Neuronal stem cell (in vitro differentiated cells): ENCODE results near the gene PIM2.

Source experiments
- DNase-seq: peaks from one replicate; pipeline ENCODE4 v3.0.0-alpha.2; 2013; ENCODE audit warnings: low spot score
- H2AFZ ChIP-seq: one replicate; pipeline ENCODE4 v1.6.1; 2013; ENCODE audit warnings: mild to moderate bottlenecking, low read length, inconsistent platforms
- H2AK5ac ChIP-seq: 2 replicates; pipeline ENCODE4 v1.6.1; 2013; ENCODE audit warnings: low read depth, mild to moderate bottlenecking, inconsistent platforms, low read length, moderate library complexity, mixed read lengths
- H2BK120ac ChIP-seq: 2 replicates; pipeline ENCODE4 v1.6.1; 2013; ENCODE audit warnings: low read depth, mild to moderate bottlenecking, inconsistent platforms, low read length, moderate library complexity, mixed read lengths
- H2BK12ac ChIP-seq: one replicate; pipeline ENCODE4 v1.6.1; 2013; ENCODE audit warnings: low read length, inconsistent platforms
- H2BK15ac ChIP-seq: 2 replicates; pipeline ENCODE4 v1.6.1; 2013; ENCODE audit warnings: mild to moderate bottlenecking, low read length, inconsistent platforms, mixed read lengths
- H2BK5ac ChIP-seq: one replicate; pipeline ENCODE4 v1.6.1; 2013; ENCODE audit warnings: inconsistent platforms, mild to moderate bottlenecking, low read length, moderate library complexity
- H3K14ac ChIP-seq: one replicate; pipeline ENCODE4 v1.6.1; 2013; ENCODE audit warnings: low read length, inconsistent platforms
- H3K18ac ChIP-seq: 2 replicates; pipeline ENCODE4 v1.6.1; 2013; ENCODE audit warnings: low read length, inconsistent platforms
- H3K23ac ChIP-seq: 2 replicates; pipeline ENCODE4 v1.6.1; 2013; ENCODE audit warnings: low read depth, mild to moderate bottlenecking, mixed read lengths, low read length, inconsistent platforms; ENCODE audit not compliant: poor library complexity
- H3K27ac ChIP-seq: replicated peaks from 3 replicates; pipeline ENCODE4 v1.5.1; 2013; ENCODE audit warnings: low read length, inconsistent platforms
- H3K27me3 ChIP-seq, 3 experiments: 2 replicates each; pipeline ENCODE4 v1.6.1; 2013; ENCODE audit warnings: low read length in 3 of 3, mild to moderate bottlenecking in 2 of 3, inconsistent platforms in 1 of 3, low read depth in 1 of 3, mixed read lengths in 1 of 3, moderate library complexity in 1 of 3; ENCODE audit not compliant: control insufficient read depth in 3 of 3, insufficient read depth in 3 of 3
- H3K36me3 ChIP-seq, 2 donors: replicated peaks in 1 of 2; 2 replicates each; pipeline ENCODE4 v1.6.1; 2013; ENCODE audit warnings: low read length in 2 of 2; ENCODE audit not compliant: control insufficient read depth in 2 of 2, insufficient read depth in 2 of 2
- H3K4ac ChIP-seq: 2 replicates; pipeline ENCODE4 v1.6.1; 2013; ENCODE audit warnings: inconsistent platforms, mild to moderate bottlenecking, low read length, moderate library complexity
- H3K4me1 ChIP-seq, 2 donors: 1 replicate in 1 of 2; 2 replicates in 1 of 2; pipeline ENCODE4 v1.6.1; 2013; ENCODE audit warnings: low read length in 2 of 2, low read depth in 1 of 2; ENCODE audit not compliant: control insufficient read depth in 2 of 2, insufficient read depth in 1 of 2
- H3K4me2 ChIP-seq: one replicate; pipeline ENCODE4 v1.6.1; 2013; ENCODE audit warnings: mild to moderate bottlenecking, low read length, inconsistent platforms; ENCODE audit not compliant: insufficient read depth, poor library complexity, severe bottlenecking
- H3K4me3 ChIP-seq, 2 donors: 2 replicates each; pipeline ENCODE4 v1.5.1; 2013; ENCODE audit warnings: low read length in 2 of 2, mild to moderate bottlenecking in 2 of 2, inconsistent platforms in 1 of 2, moderate library complexity in 1 of 2
- H3K79me1 ChIP-seq: one replicate; pipeline ENCODE4 v1.6.1; 2013; ENCODE audit warnings: low read depth, mild to moderate bottlenecking, inconsistent platforms, low read length, moderate library complexity
- H3K9ac ChIP-seq: one replicate; pipeline ENCODE4 v1.6.1; 2013; ENCODE audit warnings: mild to moderate bottlenecking, low read depth, low read length, inconsistent platforms; ENCODE audit not compliant: poor library complexity
- H3K9me3 ChIP-seq, 2 donors: replicated peaks in 1 of 2; 2 replicates each; pipeline versions ENCODE3 to v1.6.1; 2013; ENCODE audit warnings: low read length in 2 of 2, mild to moderate bottlenecking in 2 of 2, inconsistent platforms in 1 of 2, low read depth in 1 of 2, mixed read lengths in 1 of 2, moderate library complexity in 1 of 2; ENCODE audit not compliant: control insufficient read depth in 2 of 2, insufficient read depth in 1 of 2
- H4K8ac ChIP-seq: one replicate; pipeline ENCODE4 v1.6.1; 2013; ENCODE audit warnings: low read depth, mild to moderate bottlenecking, inconsistent platforms, low read length, moderate library complexity
- H4K91ac ChIP-seq: one replicate; pipeline ENCODE4 v1.6.1; 2013; ENCODE audit warnings: low read length, low read depth, mild to moderate bottlenecking, inconsistent platforms; ENCODE audit not compliant: poor library complexity
- WGBS, 2 donors: extraction: QIAGEN DNeasy Blood & Tissue Kit; methylation state at CpG; one replicate each; pipeline ENCODE4 v1.1.7; 2013; ENCODE audit warnings: missing lambda C conversion rate in 2 of 2, mixed read lengths in 1 of 2; ENCODE audit not compliant: insufficient read length in 2 of 2, insufficient replicate concordance in 1 of 2; ENCODE audit errors: extremely low coverage in 2 of 2; 5-methylcytosine and 5-hydroxymethylcytosine counted together

The PIM2 gene

DNA sequence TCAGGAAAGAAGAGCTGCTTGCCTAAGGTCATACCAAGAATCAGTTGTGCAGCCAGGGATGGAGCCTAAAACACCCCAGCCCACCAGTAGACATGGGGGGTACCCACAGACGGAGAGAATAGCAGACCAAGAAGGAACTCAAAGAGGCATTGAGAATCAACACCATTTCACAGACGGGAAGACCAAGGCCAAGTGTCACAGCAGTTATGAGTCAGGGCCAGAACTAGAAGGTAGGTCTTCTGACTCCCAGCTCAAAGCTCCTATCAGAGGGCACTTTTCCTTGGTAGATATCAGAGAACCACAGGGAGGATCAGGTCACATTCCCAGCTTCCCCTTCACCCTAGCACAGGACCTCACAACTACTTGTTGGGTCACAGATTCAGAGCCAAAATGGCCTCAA, 24.1 kb upstream of the PIM2 start:
- Histone ChIP-seq H4K8ac (no peak overlapping the region), H3K9me3 (no peaks in the 10 kb centered on the region), H2AFZ (no peak overlapping the region), H3K23ac (no peak overlapping the region), H2BK15ac (no peak overlapping the region), H3K27me3 (no peaks in the 10 kb centered on the region), H3K27ac (no peak overlapping the region), H3K18ac (no peak overlapping the region), H2AK5ac (no peak overlapping the region), H3K4ac (no peak overlapping the region), H3K79me1 (peaks cover 2% of the 10 kb centered on the region), H2BK12ac (no peak overlapping the region), H3K4me2 (no peak overlapping the region), H3K4me3 (no peak overlapping the region), H2BK120ac (no peak overlapping the region), H3K36me3 (peaks cover 8 to 27% of the 10 kb centered on the region in 2 donors), H3K9ac (no peak overlapping the region), H3K4me1 (no peaks in the 10 kb centered on the region), H4K91ac (no peak overlapping the region), H3K14ac (no peak overlapping the region), H2BK5ac (no peak overlapping the region)
- no CpG with 5 or more reads among the region's 2 CpGs for WGBS, 2 donors
- DNase-seq, result no peak

DNA sequence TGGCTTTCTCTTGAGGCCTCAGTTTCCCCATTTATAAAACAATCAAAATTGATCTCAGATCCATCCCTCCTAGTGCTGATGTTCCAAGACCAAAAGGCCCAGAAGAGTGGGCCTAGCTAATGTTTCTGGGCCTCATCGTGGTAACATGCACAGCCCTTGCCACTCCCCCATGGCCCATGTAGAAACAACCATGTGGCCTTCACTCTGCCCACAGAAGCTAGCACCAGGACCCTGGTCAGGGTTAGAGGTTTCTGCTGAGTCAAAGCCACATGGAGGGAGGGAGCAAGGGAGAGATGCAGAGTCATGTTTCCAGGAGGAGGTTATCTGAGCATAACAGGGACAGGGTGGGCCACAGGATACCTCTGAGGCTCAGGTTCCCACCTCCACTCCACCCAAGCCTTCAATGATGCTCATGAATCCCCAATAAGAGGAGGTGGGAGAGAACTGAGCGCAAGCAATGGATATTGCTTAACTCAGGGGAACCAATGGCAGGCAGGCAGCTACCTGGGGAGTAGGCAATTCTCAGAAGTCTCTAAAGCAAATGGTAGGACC, 21.7 kb upstream of the PIM2 start:
- no peaks in the 10 kb centered on the region for H3K9me3 ChIP-seq
- peaks cover 2% of the 10 kb centered on the region for H3K79me1 ChIP-seq
- DNase-seq, result no peak
- H3K9ac ChIP-seq, result no peak overlapping the region
- H2BK120ac ChIP-seq, result no peak overlapping the region
- H2AK5ac ChIP-seq, result no peak overlapping the region
- H3K27ac ChIP-seq, result no peak overlapping the region
- no peak overlapping the region for H2BK12ac ChIP-seq
- no peak overlapping the region for H4K8ac ChIP-seq
- no peak overlapping the region for H2AFZ ChIP-seq
- no peak overlapping the region for H4K91ac ChIP-seq
- no peak overlapping the region for H3K4me3 ChIP-seq
- peaks cover 8 to 32% of the 10 kb centered on the region in 2 donors for H3K36me3 ChIP-seq
- peaks cover 0 to 3% of the 10 kb centered on the region in 2 donors for H3K4me1 ChIP-seq
- no peaks in the 10 kb centered on the region for H3K27me3 ChIP-seq
- H2BK5ac ChIP-seq, result no peak overlapping the region
- no peak overlapping the region for H3K4me2 ChIP-seq
- H2BK15ac ChIP-seq, result no peak overlapping the region
- H3K18ac ChIP-seq, result no peak overlapping the region
- no peak overlapping the region for H3K14ac ChIP-seq
- no CpG with 5 or more reads among the region's 2 CpGs for WGBS, 2 donors
- no peak overlapping the region for H3K23ac ChIP-seq
- no peak overlapping the region for H3K4ac ChIP-seq

DNA sequence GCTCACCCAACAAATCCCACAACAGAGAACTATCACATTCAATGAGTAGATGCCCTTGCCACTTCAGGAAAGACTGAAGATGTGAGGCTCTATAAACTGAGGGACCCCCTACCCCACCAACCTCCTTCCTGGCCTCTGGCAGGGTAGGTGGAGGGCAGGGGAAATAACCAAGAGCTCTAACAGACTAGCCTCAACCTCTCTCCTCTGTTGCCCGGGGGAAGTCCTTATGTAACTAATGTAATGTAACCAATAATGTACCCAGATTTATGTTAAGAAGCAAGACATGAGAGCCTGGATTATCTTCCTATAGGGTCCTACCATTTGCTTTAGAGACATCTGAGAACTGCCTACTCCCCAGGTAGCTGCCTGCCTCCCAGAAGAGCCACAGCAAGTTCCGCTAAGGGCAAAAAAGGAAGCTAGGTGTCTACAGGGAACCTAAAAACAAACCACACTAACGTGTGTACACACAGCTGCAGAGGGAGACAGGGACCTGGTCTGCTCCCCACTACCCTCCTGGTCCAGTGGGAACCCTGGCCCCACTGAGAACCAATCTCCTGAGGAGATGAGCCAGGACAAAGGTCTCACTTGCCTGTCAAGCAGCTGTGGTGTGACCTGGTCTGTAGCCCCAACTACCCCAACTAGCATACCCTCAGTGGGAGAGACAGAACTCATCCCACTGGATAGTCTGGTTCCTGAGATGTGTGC, 20.9 kb upstream of the PIM2 start:
- no CpG with 5 or more reads among the region's 3 CpGs for WGBS, 2 donors
- Histone ChIP-seq H3K79me1 (peaks cover 2% of the 10 kb centered on the region), H3K18ac (no peak overlapping the region), H3K4me3 (no peak overlapping the region), H3K4ac (no peak overlapping the region), H3K27me3 (no peaks in the 10 kb centered on the region), H3K27ac (no peak overlapping the region), H3K4me1 (peaks cover 0 to 3% of the 10 kb centered on the region in 2 donors), H2BK15ac (no peak overlapping the region), H3K23ac (no peak overlapping the region), H2BK12ac (no peak overlapping the region), H2AFZ (no peak overlapping the region), H3K9ac (no peak overlapping the region), H4K91ac (no peak overlapping the region), H2BK120ac (no peak overlapping the region), H3K4me2 (no peak overlapping the region), H2BK5ac (no peak overlapping the region), H3K14ac (no peak overlapping the region), H3K9me3 (no peaks in the 10 kb centered on the region), H4K8ac (no peak overlapping the region), H2AK5ac (no peak overlapping the region), H3K36me3 (peaks cover 13 to 40% of the 10 kb centered on the region in 2 donors)
- no peak for DNase-seq

DNA sequence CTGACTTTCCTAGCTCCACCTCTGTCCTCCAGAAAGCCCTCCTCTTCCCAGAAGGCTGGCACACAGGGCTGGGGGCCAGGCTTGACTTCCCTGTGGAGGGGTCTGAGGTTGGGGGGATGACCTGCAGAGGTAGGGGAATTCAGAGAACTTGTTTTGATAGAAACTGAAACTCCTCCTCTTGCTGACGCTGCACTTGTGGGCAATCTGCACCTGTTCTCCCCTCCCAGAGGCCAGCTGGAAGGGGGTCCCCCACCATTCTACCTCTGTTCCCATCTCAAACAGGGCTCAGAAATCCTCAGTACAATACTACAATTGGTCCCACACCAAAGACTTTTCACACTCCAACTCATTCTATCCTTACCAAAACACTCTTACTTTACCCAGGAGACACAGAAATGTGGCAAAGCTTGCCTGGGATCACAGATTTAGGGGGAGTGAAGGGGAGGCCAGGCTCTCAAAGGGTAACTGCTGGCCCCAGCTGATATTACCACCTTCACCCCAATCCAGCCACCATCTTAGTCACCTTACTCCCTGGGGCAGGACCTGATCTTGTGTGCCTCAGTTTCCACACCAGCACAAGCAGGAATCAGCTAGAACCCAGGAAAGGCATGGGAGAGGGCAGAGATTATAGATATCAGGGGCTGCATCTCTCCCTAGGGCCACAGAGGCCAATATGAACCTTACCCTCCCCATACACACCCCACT, 20.0 kb upstream of the PIM2 start:
- no peaks in the 10 kb centered on the region for H3K9me3 ChIP-seq
- H2BK120ac ChIP-seq, result no peak overlapping the region
- H3K27me3 ChIP-seq, result no peaks in the 10 kb centered on the region
- H3K27ac ChIP-seq, result no peak overlapping the region
- H3K4me2 ChIP-seq, result no peak overlapping the region
- H3K36me3 ChIP-seq, result peaks cover 15 to 48% of the 10 kb centered on the region in 2 donors
- no peak overlapping the region for H2AK5ac ChIP-seq
- no peak overlapping the region for H3K18ac ChIP-seq
- H3K4ac ChIP-seq, result no peak overlapping the region
- H4K8ac ChIP-seq, result no peak overlapping the region
- H2BK15ac ChIP-seq, result no peak overlapping the region
- H3K14ac ChIP-seq, result no peak overlapping the region
- no peak for DNase-seq
- WGBS, 2 donors, result no CpG with 5 or more reads among the region's 1 CpG
- no peak overlapping the region for H3K23ac ChIP-seq
- peaks cover 0 to 3% of the 10 kb centered on the region in 2 donors for H3K4me1 ChIP-seq
- H2AFZ ChIP-seq, result no peak overlapping the region
- H4K91ac ChIP-seq, result no peak overlapping the region
- no peak overlapping the region for H2BK5ac ChIP-seq
- H3K4me3 ChIP-seq, result no peak overlapping the region
- no peak overlapping the region for H2BK12ac ChIP-seq
- H3K9ac ChIP-seq, result no peak overlapping the region
- H3K79me1 ChIP-seq, result peaks cover 2% of the 10 kb centered on the region
